Neutrophil (primary cell): ENCODE data around the gene THSD1.

Source experiments
- H3K27ac ChIP-seq: fragments of 200-600 bp; sonication (generic); 2 replicates; pipeline ENCODE4 v1.5.1; 2016; ENCODE audit warnings: mild to moderate bottlenecking, moderate library complexity
- H3K27me3 ChIP-seq: fragments of 200-600 bp; sonication (generic); 2 replicates; pipeline ENCODE4 v1.6.0; 2016; ENCODE audit warnings: mild to moderate bottlenecking
- H3K36me3 ChIP-seq: fragments of 200-600 bp; sonication (generic); 2 replicates; pipeline ENCODE4 v1.5.1; 2017
- H3K4me1 ChIP-seq, 2 experiments: fragments of 200-600 bp in 1 of 2; sonication (generic) in 1 of 2; 1 replicate in 1 of 2; 2 replicates in 1 of 2; pipeline versions ENCODE4 v1.5.1 to v1.6.1; 2013 to 2016; ENCODE audit warnings: low read depth in 1 of 2, low read length in 1 of 2, mild to moderate bottlenecking in 1 of 2, moderate library complexity in 1 of 2; ENCODE audit not compliant: control insufficient read depth in 1 of 2, insufficient read depth in 1 of 2
- H3K4me3 ChIP-seq, 2 experiments: fragments of 200-600 bp in 1 of 2; sonication (generic) in 1 of 2; 1 replicate in 1 of 2; 2 replicates in 1 of 2; pipeline ENCODE4 v1.5.1; 2013 to 2016; ENCODE audit warnings: low read depth in 1 of 2, low read length in 1 of 2, mild to moderate bottlenecking in 1 of 2, moderate library complexity in 1 of 2
- H3K9me3 ChIP-seq: fragments of 200-600 bp; sonication (generic); 2 replicates; pipeline ENCODE4 v1.5.1; 2016
- CTCF ChIP-seq: fragments of 200-600 bp; sonication (generic); IDR thresholded peaks from 2 replicates; pipeline ENCODE4 v1.5.1; 2016; ENCODE audit warnings: antibody characterized with exemption

THSD1 gene

GRCh38 chr13:52451135-52451804, 45.3 kb upstream of the THSD1 start:
- no peaks in the 10 kb centered on the region for H3K27me3 ChIP-seq
- no peak overlapping the region for H3K4me3 ChIP-seq
- H3K9me3 ChIP-seq: no peaks in the 10 kb centered on the region
- no peak for TF ChIP-seq CTCF
- H3K27ac ChIP-seq: no peak overlapping the region
- H3K36me3 ChIP-seq: no peaks in the 10 kb centered on the region
- peaks cover 38 to 43% of the 10 kb centered on the region in 2 experiments for H3K4me1 ChIP-seq

GRCh38 chr13:52450793-52451116, 44.8 kb upstream of the THSD1 start:
- peak overlapping the region; percentile 90 for H3K27ac ChIP-seq
- H3K27me3 ChIP-seq: no peaks in the 10 kb centered on the region
- no peaks in the 10 kb centered on the region for H3K36me3 ChIP-seq
- H3K4me1 ChIP-seq: peaks cover 33 to 38% of the 10 kb centered on the region in 2 experiments
- no peaks in the 10 kb centered on the region for H3K9me3 ChIP-seq
- no peak for TF ChIP-seq CTCF
- H3K4me3 ChIP-seq: peak overlapping the region; percentile 79 to 90

GRCh38 chr13:52450012-52450792, 44.2 kb upstream of the THSD1 start, which contains the start of gene VPS36:
Gene VPS36 (minus strand): TSS chr13:52450634. CDS start chr13:52450594, 40 bp downstream.
- H3K4me3 ChIP-seq: peak within 1 kb of the TSS; percentile 79 to 90
- H3K4me1 ChIP-seq: peaks cover 31 to 35% of the 10 kb centered on the region in 2 experiments
- no peaks in the 10 kb centered on the region for H3K36me3 ChIP-seq
- no peaks in the 10 kb centered on the region for H3K27me3 ChIP-seq
- no peaks in the 10 kb centered on the region for H3K9me3 ChIP-seq
- TF ChIP-seq CTCF: peak; percentile 99
- H3K27ac ChIP-seq: peak within 1 kb of the TSS; percentile 90

- no peak for TF ChIP-seq CTCF
- no peaks in the 10 kb centered on the region for H3K9me3 ChIP-seq
- peak overlapping the region; percentile 90 for H3K27ac ChIP-seq
- peak overlapping the region; percentile 79 to 90 for H3K4me3 ChIP-seq
- no peaks in the 10 kb centered on the region for H3K36me3 ChIP-seq
- H3K27me3 ChIP-seq: no peaks in the 10 kb centered on the region
- peaks cover 26 to 31% of the 10 kb centered on the region in 2 experiments for H3K4me1 ChIP-seq
These were observed 43.5 kb upstream of the THSD1 start for GRCh38 chr13:52449331-52450011.

- Histone ChIP-seq H3K27me3 (no peaks in the 10 kb centered on the region), H3K9me3 (no peaks in the 10 kb centered on the region), H3K36me3 (no peaks in the 10 kb centered on the region), H3K4me3 (no peak overlapping the region), H3K27ac (no peak overlapping the region), H3K4me1 (peaks cover 20 to 24% of the 10 kb centered on the region in 2 experiments)
- no peak for TF ChIP-seq CTCF
These were observed 42.0 kb upstream of the THSD1 start for GRCh38 chr13:52447815-52448552.
